K562 (cell line): ENCODE measurements around the gene CAPN7. TPM values are rescaled to one million over a fixed set of nuclear protein-coding genes. Genes with fewer than 3 reads are reported as not detected.

Experiments used
- ARNT ChIP-seq, 2 experiments: fragments of 450-650 bp; IDR thresholded peaks; 2 replicates each; pipeline ENCODE4 v1.6.1; 2016; ENCODE audit warnings: mild to moderate bottlenecking in 1 of 2
- BRD4 ChIP-seq: fragments of 200-600 bp; sonication (generic); IDR thresholded peaks from 2 replicates; pipeline ENCODE4 v1.6.1; 2017; ENCODE audit warnings: inconsistent platforms
- CSDE1 ChIP-seq, 2 experiments: fragments of 450-650 bp; IDR thresholded peaks; 2 replicates each; pipeline ENCODE4 v1.6.1; 2016; ENCODE audit warnings: mild to moderate bottlenecking in 1 of 2
- ELF4 ChIP-seq: fragments of 450-650 bp; formaldehyde crosslinking; IDR thresholded peaks from 2 replicates; pipeline ENCODE4 v1.4.0; 2022; ENCODE audit warnings: missing genetic modification characterization
- FOXA1 ChIP-seq: fragments of 450-650 bp; IDR thresholded peaks from 2 replicates; pipeline ENCODE4 v1.6.1; 2016; ENCODE audit warnings: mild to moderate bottlenecking, borderline replicate concordance
- FOXK2 ChIP-seq, 2 experiments: fragments of 450-650 bp; IDR thresholded peaks in 1 of 2; conservative IDR thresholded peaks in 1 of 2; 2 replicates each; pipeline ENCODE4 v1.6.1; 2016; ENCODE audit warnings: low read depth in 2 of 2, mild to moderate bottlenecking in 1 of 2
- GATAD2A ChIP-seq: fragments of 450-650 bp; IDR thresholded peaks from 2 replicates; pipeline ENCODE4 v1.6.1; 2017
- GTF2A2 ChIP-seq: IDR thresholded peaks from 2 replicates; pipeline ENCODE4 v1.6.1; 2016; ENCODE audit warnings: mild to moderate bottlenecking, missing genetic modification characterization, missing compliant biosample characterization
- HIVEP1 ChIP-seq: fragments of 250-450 bp; sonication (Bioruptor Pico); IDR thresholded peaks from 2 replicates; pipeline ENCODE4 v1.4.0; 2020; ENCODE audit warnings: mild to moderate bottlenecking
- IRF9 ChIP-seq: fragments of 450-650 bp; IDR thresholded peaks from 2 replicates; pipeline ENCODE4 v1.6.1; 2016; ENCODE audit warnings: missing biosample characterization, missing genetic modification characterization
- MYNN ChIP-seq, 2 experiments: sonication (generic); formaldehyde crosslinking in 1 of 2; IDR thresholded peaks; 2 replicates each; pipeline versions ENCODE4 v1.5.0 to v1.6.1; 2016 to 2020; ENCODE audit warnings: antibody characterized with exemption in 1 of 2, missing genetic modification reagents in 1 of 2
- NEUROD1 ChIP-seq: fragments of 150-350 bp; IDR thresholded peaks from 2 replicates; pipeline ENCODE4 v1.6.1; 2014; ENCODE audit warnings: borderline replicate concordance, low read length, low read depth; ENCODE audit not compliant: partially characterized antibody
- NFIC ChIP-seq: fragments of 450-650 bp; IDR thresholded peaks from 2 replicates; pipeline ENCODE4 v1.6.1; 2017; ENCODE audit warnings: mild to moderate bottlenecking, inconsistent platforms
- RAD51 ChIP-seq: fragments of 450-650 bp; IDR thresholded peaks from 2 replicates; pipeline ENCODE4 v1.7.1; 2016; ENCODE audit warnings: low read depth, mild to moderate bottlenecking, borderline replicate concordance
- RFX7 ChIP-seq: fragments of 250-450 bp; sonication (Bioruptor Pico); IDR thresholded peaks from 2 replicates; pipeline ENCODE4 v1.5.1; 2021; ENCODE audit warnings: mild to moderate bottlenecking
- TAL1 ChIP-seq: fragments of 450-650 bp; IDR thresholded peaks from 2 replicates; pipeline ENCODE4 v1.6.1; 2016; ENCODE audit warnings: mild to moderate bottlenecking
- ZNF24 ChIP-seq: fragments of 450-650 bp; IDR thresholded peaks from 2 replicates; pipeline ENCODE4 v1.6.1; 2016
- ZNF384 ChIP-seq: IDR thresholded peaks from 2 replicates; pipeline ENCODE4 v1.6.1; 2012; ENCODE audit warnings: low read depth, low read length, improper control_type of control experiment
- ZNF584 ChIP-seq: fragments of 200-800 bp; sonication (Bioruptor generic); IDR thresholded peaks from 2 replicates; pipeline ENCODE4 v1.6.1; 2016; ENCODE audit warnings: low read depth, mild to moderate bottlenecking, missing genetic modification characterization, missing compliant biosample characterization
- ZNF75A ChIP-seq: fragments of 450-650 bp; formaldehyde crosslinking; IDR thresholded peaks from 2 replicates; pipeline ENCODE4 v1.4.0; 2020; ENCODE audit warnings: mild to moderate bottlenecking
- ZNF780A ChIP-seq: fragments of 250-450 bp; sonication (Bioruptor Pico); IDR thresholded peaks from 2 replicates; pipeline ENCODE4 v1.5.0; 2021; ENCODE audit warnings: mild to moderate bottlenecking
- ZZZ3 ChIP-seq: fragments of 450-650 bp; IDR thresholded peaks from 2 replicates; pipeline ENCODE4 v1.6.1; 2016; ENCODE audit warnings: antibody characterized with exemption, mild to moderate bottlenecking, moderate library complexity
- polyA plus RNA-seq, 8 experiments: library from polyadenylated mRNA; depleted of rRNA in 4 of 8; stranded (reverse) in 5 of 8; unstranded in 3 of 8; fragments of >200 nt; fragmentation: Nextera tagmentation in 2 of 8; fragmentation: Illumina TruSeq in 1 of 8; extraction: Ambion mirVana in 2 of 8; extraction: Trizol in 1 of 8; gene quantifications; 2 replicates each; pipeline versions ENCODE4 v1.2.1 to v1.2.3, GENCODE V29; 2011 to 2014; ENCODE audit warnings: inconsistent platforms in 1 of 8, missing spikeins in 1 of 8
- total RNA-seq, 7 experiments: library from RNA; depleted of rRNA in 6 of 7; stranded (reverse); fragments of >200 nt in 6 of 7; fragmentation: Illumina TruSeq in 2 of 7; extraction: Trizol in 2 of 7; gene quantifications; 2 replicates each; pipeline versions ENCODE4 v1.2.1 to v1.2.3, GENCODE V29; 2011 to 2021; ENCODE audit warnings: low replicate concordance in 1 of 7
- TF ChIP-seq, protein P1 (sequence below), 2 experiments: fragments of 200-800 bp in 1 of 2; sonication (Bioruptor generic) in 1 of 2; sonication (generic) in 1 of 2; formaldehyde crosslinking in 1 of 2; IDR thresholded peaks in 1 of 2; conservative IDR thresholded peaks in 1 of 2; 2 replicates each; pipeline versions ENCODE4 v1.5.0 to v1.6.1; 2016 to 2020; ENCODE audit warnings: missing compliant biosample characterization in 1 of 2, missing genetic modification characterization in 1 of 2, missing genetic modification reagents in 1 of 2

CAPN7 gene
- total and polyA plus RNA-seq, 9 of the 15 experiments (the other 6 are each of a cell fraction or from before 2014, with no cell fraction given) = 6.5 to 42.7 (median 32.7) TPM

- 0 out of 2 replicates have a peak, but pooled peaks have one; percentile 31 for TF ChIP-seq ZNF584 (CRISPR knock-in tag)
- TF ChIP-seq FOXK2 (conservative IDR thresholded peaks at IDR 0.05 in 1 of 2, IDR thresholded peaks at IDR 0.05 in 1 of 2; ENCODE audit: low read depth in 2 of 2) = no peak
- TF ChIP-seq MYNN (IDR thresholded peaks at IDR 0.05) = no peak
- TF ChIP-seq MYNN (CRISPR knock-in tag; IDR thresholded peaks at IDR 0.05) = no peak
- no peak for TF ChIP-seq RFX7 (CRISPR knock-in tag)
- no peak for TF ChIP-seq RAD51
- TF ChIP-seq BRD4 = no peak
- TF ChIP-seq FOXA1 = no peak
- no peak for TF ChIP-seq ARNT (IDR thresholded peaks at IDR 0.05)
- 0 out of 2 replicates have a peak, but pooled peaks have one; percentile 30 for TF ChIP-seq ELF4 (CRISPR knock-in tag)
- TF ChIP-seq ZNF384 = no peak
- no peak for TF ChIP-seq IRF9
- no peak for TF ChIP-seq NEUROD1
- TF ChIP-seq ZNF780A (CRISPR knock-in tag) = no peak
- no peak for TF ChIP-seq GATAD2A
- TF ChIP-seq TAL1 = no peak
- no peak for TF ChIP-seq ZZZ3
- TF ChIP-seq ZNF24 = no peak
- no peak for TF ChIP-seq GTF2A2
- TF ChIP-seq NFIC = peak; percentile 79
- no peak for TF ChIP-seq ZNF75A (CRISPR knock-in tag)
- TF ChIP-seq, protein P1, sequence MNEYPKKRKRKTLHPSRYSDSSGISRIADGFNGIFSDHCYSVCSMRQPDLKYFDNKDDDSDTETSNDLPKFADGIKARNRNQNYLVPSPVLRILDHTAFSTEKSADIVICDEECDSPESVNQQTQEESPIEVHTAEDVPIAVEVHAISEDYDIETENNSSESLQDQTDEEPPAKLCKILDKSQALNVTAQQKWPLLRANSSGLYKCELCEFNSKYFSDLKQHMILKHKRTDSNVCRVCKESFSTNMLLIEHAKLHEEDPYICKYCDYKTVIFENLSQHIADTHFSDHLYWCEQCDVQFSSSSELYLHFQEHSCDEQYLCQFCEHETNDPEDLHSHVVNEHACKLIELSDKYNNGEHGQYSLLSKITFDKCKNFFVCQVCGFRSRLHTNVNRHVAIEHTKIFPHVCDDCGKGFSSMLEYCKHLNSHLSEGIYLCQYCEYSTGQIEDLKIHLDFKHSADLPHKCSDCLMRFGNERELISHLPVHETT (CRISPR knock-in tag; conservative IDR thresholded peaks at IDR 0.05 in 1 of 2, IDR thresholded peaks at IDR 0.05 in 1 of 2) = peak in 1 of 2 experiments; percentile 42; a peak in 1 of 4 replicates
- no peak for TF ChIP-seq CSDE1 (IDR thresholded peaks at IDR 0.05)
- TF ChIP-seq HIVEP1 (CRISPR knock-in tag) = no peak
These were observed 86.9 kb downstream of the CAPN7 start (continued) for GRCh38 chr3:15292765-15293522.
